Glutamatergic neuron (in vitro differentiated cells): ENCODE measurements around the gene GIGYF1. TPM values are rescaled to one million over a fixed set of nuclear protein-coding genes. Genes with fewer than 3 reads are reported as not detected.

Experiments
- DNase-seq: peaks from one replicate; pipeline ENCODE4 v3.0.0; 2022
- H3K27ac Mint-ChIP-seq: one replicate; pipeline ENCODE4 v1.8.0; 2020; ENCODE audit warnings: mild to moderate bottlenecking, mixed read lengths, inconsistent platforms; ENCODE audit not compliant: unreplicated experiment
- H3K27me3 Mint-ChIP-seq: one replicate; pipeline ENCODE4 v1.8.0; 2020; ENCODE audit warnings: mild to moderate bottlenecking, moderate library complexity, mixed read lengths, inconsistent platforms; ENCODE audit not compliant: unreplicated experiment
- H3K36me3 Mint-ChIP-seq: one replicate; pipeline ENCODE4 v1.8.0; 2020; ENCODE audit warnings: mild to moderate bottlenecking, mixed read lengths, inconsistent platforms; ENCODE audit not compliant: unreplicated experiment
- H3K4me1 Mint-ChIP-seq: one replicate; pipeline ENCODE4 v1.8.0; 2020; ENCODE audit warnings: mild to moderate bottlenecking, low read depth, mixed read lengths, inconsistent platforms; ENCODE audit not compliant: unreplicated experiment
- H3K4me3 Mint-ChIP-seq: one replicate; pipeline ENCODE4 v1.8.0; 2020; ENCODE audit warnings: mild to moderate bottlenecking, mixed read lengths, inconsistent platforms; ENCODE audit not compliant: unreplicated experiment
- H3K9me3 Mint-ChIP-seq: one replicate; pipeline ENCODE4 v1.8.0; 2020; ENCODE audit warnings: mild to moderate bottlenecking, moderate library complexity, mixed read lengths, inconsistent platforms; ENCODE audit not compliant: unreplicated experiment
- CTCF ChIP-seq: fragments of 200-600 bp; sonication (generic); IDR thresholded peaks from one replicate; pipeline ENCODE4 v1.5.0; 2021; ENCODE audit not compliant: partially characterized antibody, unreplicated experiment
- total RNA-seq: library from RNA; stranded (reverse); fragmentation: NEBNext Ultra II Directional; extraction: Animal tissue kit (Norgen Biotek cat#: 25700); gene quantifications from one replicate; pipeline ENCODE4 v1.2.1, GENCODE V29; 2021; ENCODE audit not compliant: unreplicated experiment

Gene GIGYF1
- total RNA-seq, 1 donor from 2014 or later: 79.6 TPM

GRCh38 chr7:100685049-100685605, 8.9 kb downstream of the GIGYF1 start:
- Mint-ChIP-seq H3K27me3 (peaks cover 11% of the 10 kb centered on the region), H3K9me3 (peaks cover 10% of the 10 kb centered on the region), H3K36me3 (peaks cover 2% of the 10 kb centered on the region), H3K27ac (no peak overlapping the region), H3K4me1 (peaks cover 11% of the 10 kb centered on the region), H3K4me3 (no peak overlapping the region)
- DNase-seq: no peak
- TF ChIP-seq CTCF: no peak

GRCh38 chr7:100684534-100685042, 9.5 kb downstream of the GIGYF1 start:
- Mint-ChIP-seq H3K4me3 (no peak overlapping the region), H3K27ac (no peak overlapping the region), H3K36me3 (peaks cover 4% of the 10 kb centered on the region), H3K4me1 (peaks cover 10% of the 10 kb centered on the region), H3K27me3 (peaks cover 12% of the 10 kb centered on the region), H3K9me3 (peaks cover 11% of the 10 kb centered on the region)
- no peak for DNase-seq
- no peak for TF ChIP-seq CTCF

DNA sequence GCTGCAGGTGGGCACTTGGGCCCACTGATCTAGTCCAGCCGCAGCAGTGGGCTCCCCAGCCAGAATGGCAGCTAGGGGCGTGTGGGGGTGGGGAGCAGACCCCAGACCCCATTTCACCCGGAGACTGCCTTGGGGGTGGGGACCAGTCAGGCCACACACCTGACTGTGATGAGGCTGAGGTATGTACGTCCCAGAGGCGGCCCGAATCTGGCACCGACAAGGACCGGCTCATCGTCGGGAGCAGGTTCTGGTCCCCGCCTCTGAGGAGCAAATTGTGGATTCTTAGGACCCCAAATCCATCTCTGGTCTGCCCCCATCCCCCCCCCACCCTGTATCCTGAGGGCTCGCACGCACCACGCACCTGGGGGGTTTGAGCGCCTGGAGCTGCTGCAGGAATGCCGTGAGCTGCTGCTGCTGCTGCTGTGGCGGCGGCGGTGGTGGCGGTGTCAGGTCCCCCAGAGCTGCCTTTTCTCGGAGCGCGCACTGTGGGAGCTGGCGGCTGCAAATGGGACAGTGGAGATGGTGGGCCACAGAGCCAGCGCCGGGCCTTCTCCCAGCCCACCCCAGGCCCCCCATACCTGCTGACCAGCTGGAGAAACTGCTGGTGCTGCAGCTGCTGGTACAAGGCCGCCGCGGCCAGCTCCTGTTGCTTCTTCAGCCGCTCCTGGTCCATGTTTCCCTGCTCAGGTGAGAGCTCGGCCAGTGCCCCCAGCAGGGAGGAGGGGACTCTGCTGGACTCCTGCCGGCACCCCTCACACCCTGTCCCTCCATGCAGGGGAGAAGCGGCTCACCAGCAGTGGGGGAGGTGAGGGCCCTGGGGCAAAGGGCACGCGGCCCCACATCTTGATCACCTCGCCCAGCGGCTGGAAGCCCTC, 10.2 kb downstream of the GIGYF1 start:
- no peak for DNase-seq
- Mint-ChIP-seq H3K27ac (no peak overlapping the region), H3K27me3 (peaks cover 13% of the 10 kb centered on the region), H3K4me3 (no peak overlapping the region), H3K36me3 (peaks cover 4% of the 10 kb centered on the region), H3K4me1 (peaks cover 7% of the 10 kb centered on the region), H3K9me3 (peaks cover 12% of the 10 kb centered on the region)
- TF ChIP-seq CTCF: no peak

DNA sequence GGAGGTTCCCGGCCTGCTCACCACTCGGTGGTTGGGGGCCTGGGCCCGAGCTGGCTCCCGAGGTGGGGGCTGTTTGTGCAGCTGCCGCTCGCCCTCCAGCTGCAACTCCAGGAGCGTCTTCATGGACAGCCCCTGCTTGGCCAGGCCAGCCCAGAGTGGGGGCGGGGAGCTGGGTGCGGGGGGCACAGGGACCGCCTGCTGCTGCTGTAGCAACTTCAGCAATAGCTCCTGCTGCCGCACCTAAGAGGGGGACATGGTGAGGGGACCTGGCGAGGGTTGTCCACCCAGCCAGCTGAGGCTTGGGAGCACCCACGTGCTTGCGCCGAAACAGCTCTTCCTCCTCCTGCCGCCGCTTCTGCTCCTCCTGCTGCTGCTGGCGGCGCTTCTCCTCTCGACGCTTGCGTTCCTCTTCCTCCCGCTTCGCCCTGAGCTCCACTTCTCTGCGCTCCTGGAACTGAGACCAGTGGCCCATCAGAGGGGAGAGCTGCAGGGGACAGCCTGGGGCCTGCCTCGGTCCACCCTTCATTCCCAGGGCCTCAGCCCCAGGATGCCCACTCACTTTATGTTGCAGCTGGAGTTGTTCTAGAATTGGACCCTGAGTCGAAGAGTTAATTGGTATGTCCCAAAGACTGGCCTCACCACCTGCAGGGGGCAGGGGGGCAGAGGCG, 10.9 kb downstream of the GIGYF1 start:
- TF ChIP-seq CTCF: no peak
- peaks cover 5% of the 10 kb centered on the region for H3K4me1 Mint-ChIP-seq
- DNase-seq: no peak
- H3K27ac Mint-ChIP-seq: no peak overlapping the region
- peaks cover 4% of the 10 kb centered on the region for H3K36me3 Mint-ChIP-seq
- H3K27me3 Mint-ChIP-seq: peaks cover 11% of the 10 kb centered on the region
- no peak overlapping the region for H3K4me3 Mint-ChIP-seq
- H3K9me3 Mint-ChIP-seq: peaks cover 10% of the 10 kb centered on the region
